ENCODE data around the gene FMN1.

Gene FMN1

DNA sequence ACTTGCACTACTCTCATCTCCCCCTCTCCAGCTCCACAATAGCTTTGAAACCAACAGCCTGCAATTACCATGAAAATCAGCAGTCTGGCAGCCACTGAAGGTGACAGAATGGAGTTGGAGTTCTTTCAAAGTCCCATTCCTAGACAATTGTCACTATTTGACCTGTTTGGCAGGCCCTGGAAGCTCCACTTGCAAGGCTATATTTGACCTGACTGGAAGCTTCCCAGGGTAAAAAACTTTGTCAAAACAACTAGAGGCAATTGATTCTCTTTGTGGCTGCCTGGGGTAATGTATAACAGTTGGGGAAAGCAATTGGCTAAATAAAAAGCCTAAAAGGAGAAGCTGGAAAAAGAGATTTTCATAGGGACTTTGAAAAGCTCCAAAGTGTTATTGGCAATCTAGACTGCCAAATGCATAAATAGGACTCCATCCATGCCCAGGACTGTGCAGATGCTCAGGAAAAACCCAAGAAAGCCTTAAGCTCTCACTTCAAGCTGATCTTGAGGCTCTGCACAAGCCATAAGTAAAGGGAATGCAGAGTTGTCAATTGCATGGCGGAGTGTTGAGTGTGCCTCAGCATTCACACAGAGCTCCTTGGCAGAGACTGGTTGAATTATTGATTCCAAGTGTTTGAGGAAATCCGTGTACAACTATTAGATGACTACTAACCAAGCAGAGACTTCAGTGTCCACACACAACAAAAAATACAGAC lies 458.4 kb downstream of the FMN1 start:
- no peak for DNase-seq

DNA sequence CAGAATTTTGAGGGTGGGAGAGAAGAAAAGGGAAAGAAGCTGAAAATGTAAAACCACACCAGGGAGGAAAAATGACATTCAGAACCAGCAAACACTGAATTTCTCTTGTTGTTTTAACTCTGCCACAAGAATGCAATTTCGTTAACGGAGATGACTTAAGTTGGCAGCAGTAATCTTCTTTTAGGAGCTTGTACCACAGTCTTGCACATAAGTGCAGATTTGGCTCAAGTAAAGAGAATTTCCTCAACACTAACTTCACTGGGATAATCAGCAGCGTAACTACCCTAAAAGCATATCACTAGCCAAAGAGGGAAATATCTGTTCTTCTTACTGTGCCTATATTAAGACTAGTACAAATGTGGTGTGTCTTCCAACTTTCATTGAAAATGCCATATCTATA lies 461.2 kb downstream of the FMN1 start:
- no peak for DNase-seq

DNA sequence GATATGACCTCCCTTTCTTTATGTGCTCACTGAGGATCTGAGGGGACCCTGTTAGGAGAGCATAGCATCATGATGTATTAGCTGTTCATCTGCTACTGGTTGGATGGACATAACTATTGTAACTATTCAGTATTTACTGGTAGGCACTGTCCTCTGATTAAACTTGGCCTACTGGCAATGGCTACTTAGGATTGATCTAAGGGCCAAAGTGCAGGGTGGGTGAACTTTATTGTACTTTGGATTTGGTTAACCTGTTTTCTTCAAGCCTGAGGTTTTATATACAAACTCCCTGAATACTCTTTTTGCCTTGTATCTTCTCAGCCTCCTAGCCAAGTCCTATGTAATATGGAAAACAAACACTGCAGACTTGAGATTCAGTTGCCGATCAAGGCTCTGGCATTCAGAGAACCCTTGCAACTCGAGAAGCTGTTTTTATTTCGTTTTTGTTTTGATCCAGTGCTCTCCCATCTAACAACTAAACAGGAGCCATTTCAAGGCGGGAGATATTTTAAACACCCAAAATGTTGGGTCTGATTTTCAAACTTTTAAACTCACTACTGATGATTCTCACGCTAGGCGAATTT lies 461.8 kb downstream of the FMN1 start:
- no peak for DNase-seq

DNA sequence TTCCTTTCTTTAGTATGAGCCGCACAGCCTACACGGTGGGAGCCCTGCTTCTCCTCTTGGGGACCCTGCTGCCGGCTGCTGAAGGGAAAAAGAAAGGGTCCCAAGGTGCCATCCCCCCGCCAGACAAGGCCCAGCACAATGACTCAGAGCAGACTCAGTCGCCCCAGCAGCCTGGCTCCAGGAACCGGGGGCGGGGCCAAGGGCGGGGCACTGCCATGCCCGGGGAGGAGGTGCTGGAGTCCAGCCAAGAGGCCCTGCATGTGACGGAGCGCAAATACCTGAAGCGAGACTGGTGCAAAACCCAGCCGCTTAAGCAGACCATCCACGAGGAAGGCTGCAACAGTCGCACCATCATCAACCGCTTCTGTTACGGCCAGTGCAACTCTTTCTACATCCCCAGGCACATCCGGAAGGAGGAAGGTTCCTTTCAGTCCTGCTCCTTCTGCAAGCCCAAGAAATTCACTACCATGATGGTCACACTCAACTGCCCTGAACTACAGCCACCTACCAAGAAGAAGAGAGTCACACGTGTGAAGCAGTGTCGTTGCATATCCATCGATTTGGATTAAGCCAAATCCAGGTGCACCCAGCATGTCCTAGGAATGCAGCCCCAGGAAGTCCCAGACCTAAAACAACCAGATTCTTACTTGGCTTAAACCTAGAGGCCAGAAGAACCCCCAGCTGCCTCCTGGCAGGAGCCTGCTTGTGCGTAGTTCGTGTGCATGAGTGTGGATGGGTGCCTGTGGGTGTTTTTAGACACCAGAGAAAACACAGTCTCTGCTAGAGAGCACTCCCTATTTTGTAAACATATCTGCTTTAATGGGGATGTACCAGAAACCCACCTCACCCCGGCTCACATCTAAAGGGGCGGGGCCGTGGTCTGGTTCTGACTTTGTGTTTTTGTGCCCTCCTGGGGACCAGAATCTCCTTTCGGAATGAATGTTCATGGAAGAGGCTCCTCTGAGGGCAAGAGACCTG lies 463.5 kb downstream of the FMN1 start:
- no peak for DNase-seq

- no peak for DNase-seq
These were observed 464.7 kb downstream of the FMN1 start for GRCh38 chr15:32729700-32730395.

DNA sequence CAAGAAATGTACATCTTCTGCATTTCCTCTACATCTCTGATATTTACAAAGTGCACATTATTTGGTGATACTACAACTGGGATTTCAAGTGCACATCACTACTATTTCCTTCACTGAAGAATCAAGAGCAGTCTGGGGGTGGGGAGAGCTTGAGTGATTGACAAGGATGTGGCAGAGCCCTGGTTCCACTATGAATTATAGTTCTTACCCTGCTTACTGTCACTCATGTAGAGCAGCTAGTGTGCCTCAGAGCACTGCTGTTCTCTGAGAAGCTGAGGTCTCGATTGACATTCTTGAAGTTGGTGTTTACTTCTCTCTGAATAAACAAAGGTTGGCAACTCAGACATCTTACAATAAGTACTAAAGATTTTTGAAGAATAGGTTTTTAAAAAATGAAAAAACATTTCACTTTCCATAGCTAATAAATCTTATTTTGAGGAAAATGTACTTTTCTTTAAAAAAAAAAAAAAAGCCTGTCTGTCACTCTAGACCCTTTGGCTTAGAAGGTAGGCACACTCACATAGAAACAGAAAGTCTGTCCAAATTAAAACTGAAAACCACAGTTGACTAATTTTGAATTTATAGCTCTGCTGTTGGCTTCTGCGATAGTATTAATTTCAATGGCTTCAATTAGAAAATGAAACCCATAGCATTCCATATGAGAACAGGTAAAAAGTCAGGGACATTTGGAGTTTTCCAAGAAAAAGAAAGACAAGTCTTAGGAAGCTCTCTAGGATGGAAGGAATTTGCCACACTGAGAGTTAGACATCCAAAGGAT lies 471.2 kb downstream of the FMN1 start:
- DNase-seq, result no peak

DNA sequence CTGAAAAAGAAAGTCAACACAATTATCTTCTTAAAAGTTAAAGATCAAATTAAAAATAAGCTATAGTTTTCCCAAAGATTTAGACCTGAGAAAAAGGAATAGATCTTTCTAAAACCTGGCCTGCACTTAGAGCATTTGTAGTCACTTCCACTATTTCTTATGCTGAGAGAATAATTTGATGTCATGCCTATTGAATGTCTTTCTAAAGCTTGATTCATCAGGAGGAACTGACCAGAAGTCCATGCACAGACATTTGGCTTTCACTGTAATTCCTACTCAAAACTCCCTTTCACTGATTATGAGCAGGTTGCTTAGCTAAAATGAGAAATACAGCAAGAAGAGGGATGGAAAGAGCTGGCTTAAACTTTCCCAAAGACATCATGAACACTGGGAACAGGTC lies 472.4 kb downstream of the FMN1 start:
- no peak for DNase-seq

DNA sequence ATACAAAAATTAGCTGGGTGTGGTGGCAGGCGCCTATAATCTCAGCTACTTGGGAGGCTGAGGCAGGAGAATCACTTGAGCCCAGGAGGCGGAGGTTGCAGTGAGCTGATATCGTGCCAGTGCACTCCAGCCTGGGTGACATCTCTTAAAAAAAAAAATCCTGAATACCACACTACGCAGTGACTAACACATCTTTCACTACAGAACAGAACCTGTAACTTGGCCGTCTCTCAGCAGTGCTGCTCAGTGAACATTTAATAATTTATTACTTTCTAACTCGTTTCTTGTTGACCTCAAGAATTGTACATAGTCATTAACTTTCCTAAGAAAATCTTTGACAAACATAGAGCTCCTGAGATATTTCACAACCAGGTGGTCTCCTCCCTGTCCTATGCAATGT lies 472.9 kb downstream of the FMN1 start:
- no peak for DNase-seq

DNA sequence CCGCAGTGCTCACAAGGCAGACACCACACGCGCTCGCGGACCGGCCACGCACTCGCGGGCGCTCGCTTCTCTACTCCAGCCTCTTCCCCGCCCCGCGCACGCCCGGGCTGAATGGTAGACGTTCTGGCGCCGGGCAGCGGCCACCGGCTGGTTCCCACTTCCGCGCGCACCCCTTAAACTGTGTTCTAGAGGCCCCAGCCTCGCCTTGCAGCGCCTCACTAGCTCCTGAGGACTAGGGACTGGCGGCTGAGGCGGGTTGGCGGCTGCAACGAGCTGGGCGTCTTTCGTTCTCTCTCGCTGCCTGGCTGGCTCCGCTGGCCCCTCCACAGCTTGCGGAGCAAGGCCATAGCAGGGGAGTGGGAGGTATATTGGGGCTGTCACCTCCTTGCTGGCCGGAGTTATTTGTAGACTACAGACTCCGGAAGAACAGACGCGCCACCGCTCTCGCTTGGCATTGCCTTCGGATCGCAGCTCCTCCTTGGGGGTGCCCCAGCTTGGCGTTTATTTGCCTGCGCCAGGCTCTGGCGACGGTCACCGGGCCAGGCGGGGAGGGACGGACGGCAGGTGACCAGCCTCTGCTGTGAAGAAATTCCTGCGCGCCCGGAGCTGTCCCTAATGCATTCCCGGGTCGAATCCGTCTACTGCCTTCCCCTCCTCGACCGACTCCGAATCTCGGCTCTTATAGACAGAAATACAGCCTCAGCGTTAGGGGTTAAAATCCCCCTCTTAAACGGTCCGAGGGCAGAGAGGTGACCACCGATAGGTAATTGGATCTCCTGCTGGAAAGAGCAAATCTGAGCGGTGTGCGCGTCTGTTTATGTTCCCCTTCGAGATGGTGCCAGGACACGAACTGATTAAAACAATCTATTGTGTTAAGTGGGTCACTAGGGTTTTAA lies 475.4 kb downstream of the FMN1 start:
- DNase-seq, result no peak

DNA sequence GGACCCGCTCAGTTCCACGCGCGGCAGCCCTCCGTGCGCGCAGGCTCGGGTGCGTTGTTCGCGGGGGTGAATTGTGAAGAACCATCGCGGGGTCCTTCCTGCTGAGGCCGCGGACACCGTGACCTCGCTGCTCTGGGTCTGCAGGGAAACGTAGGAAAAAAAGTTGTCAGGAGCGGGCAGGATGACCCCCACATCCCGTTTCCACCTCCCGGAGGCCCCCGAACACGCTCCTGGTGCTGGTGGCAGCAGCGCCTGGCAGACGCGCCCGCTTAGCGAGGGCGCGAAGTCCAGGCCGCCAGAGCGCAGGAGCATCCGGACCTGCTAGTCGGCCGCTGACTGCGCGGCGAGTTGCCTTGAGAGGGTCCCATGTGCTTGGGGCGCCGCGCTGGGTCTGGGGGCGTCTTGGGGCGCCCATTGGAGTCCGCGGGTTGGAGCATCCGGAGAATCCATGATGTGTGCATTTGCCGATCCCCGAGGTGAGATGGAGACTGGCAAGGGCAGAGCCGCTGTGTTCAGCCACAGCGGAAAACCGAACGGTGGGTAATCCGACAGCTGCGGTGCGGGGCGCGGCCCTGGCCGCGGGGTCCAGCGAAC lies 476.2 kb downstream of the FMN1 start:
- no peak for DNase-seq

- DNase-seq, result no peak
These were observed 476.9 kb downstream of the FMN1 start, which contains the start of gene GREM1 for GRCh38 chr15:32717426-32718226. TSS of gene GREM1 (plus strand) at chr15:32718004. CDS start at chr15:32730691, 12,687 bp downstream.

DNA sequence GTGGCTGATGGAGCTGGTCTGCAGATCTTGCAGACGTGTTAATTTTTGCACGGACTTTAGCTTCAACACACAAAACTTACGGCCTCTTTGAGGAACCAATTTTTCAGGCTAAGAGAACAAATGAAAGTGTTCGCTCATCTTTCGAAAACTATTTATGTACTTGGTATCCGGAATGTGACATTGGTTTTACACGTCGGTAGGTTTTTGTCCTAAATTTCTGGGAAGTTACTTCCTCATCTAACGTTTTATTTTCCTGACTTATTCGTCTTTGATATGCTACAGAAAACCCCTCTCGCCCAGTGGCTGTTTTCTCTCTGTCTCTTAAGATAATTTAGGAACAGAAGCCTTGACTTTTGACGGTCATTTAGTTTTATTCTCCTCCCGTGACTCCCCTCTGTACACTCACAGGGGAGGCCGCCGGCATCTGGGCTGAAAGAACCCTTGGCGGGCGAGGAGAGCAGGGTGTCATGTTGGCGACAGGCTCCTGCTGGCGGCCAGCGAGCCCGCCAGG lies 477.5 kb downstream of the FMN1 start:
- DNase-seq, result no peak

DNA sequence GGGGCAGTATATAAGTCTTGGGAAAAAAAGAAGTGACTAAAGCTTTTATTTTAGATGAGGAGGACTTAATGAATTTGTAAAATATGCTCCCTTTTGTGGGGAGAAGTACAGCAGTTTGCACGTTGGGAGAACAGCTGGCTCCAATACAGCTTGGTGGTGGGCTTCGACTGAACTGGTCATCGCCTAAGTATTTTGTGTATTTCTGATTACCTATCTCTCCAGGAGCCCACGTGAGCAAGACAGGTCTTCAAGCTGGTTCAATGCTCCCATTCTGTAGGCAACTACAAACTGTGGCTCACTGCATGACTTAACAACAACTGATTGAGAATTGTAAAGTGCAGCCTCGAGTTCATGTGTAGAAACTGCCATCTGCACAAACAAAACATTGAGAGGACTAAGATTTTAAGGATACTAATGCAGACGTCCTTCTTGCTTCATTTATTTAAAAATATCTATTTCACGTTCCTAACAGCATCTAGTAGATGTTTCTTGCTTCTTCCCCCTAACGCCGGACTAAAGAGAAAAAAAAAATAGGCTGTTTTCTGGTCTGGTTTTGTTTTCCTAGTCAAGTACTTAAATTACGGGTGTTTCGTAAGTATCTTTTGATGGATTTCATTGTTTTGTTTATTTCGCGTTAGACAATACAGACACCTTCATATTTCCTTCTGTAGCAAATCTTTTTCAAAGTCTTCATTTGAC lies 478.1 kb downstream of the FMN1 start:
- no peak for DNase-seq

Measured in KG1 (cell line).